Glutamatergic neuron (in vitro differentiated cells): ENCODE measurements around the gene ZBTB22. TPM values are rescaled to one million over a fixed set of nuclear protein-coding genes. Genes with fewer than 3 reads are reported as not detected.

Source experiments
- DNase-seq: peaks from one replicate; pipeline ENCODE4 v3.0.0; 2022
- H3K27ac Mint-ChIP-seq: one replicate; pipeline ENCODE4 v1.8.0; 2020; ENCODE audit warnings: mild to moderate bottlenecking, mixed read lengths, inconsistent platforms; ENCODE audit not compliant: unreplicated experiment
- H3K27me3 Mint-ChIP-seq: one replicate; pipeline ENCODE4 v1.8.0; 2020; ENCODE audit warnings: mild to moderate bottlenecking, moderate library complexity, mixed read lengths, inconsistent platforms; ENCODE audit not compliant: unreplicated experiment
- H3K36me3 Mint-ChIP-seq: one replicate; pipeline ENCODE4 v1.8.0; 2020; ENCODE audit warnings: mild to moderate bottlenecking, mixed read lengths, inconsistent platforms; ENCODE audit not compliant: unreplicated experiment
- H3K4me1 Mint-ChIP-seq: one replicate; pipeline ENCODE4 v1.8.0; 2020; ENCODE audit warnings: mild to moderate bottlenecking, low read depth, mixed read lengths, inconsistent platforms; ENCODE audit not compliant: unreplicated experiment
- H3K4me3 Mint-ChIP-seq: one replicate; pipeline ENCODE4 v1.8.0; 2020; ENCODE audit warnings: mild to moderate bottlenecking, mixed read lengths, inconsistent platforms; ENCODE audit not compliant: unreplicated experiment
- H3K9me3 Mint-ChIP-seq: one replicate; pipeline ENCODE4 v1.8.0; 2020; ENCODE audit warnings: mild to moderate bottlenecking, moderate library complexity, mixed read lengths, inconsistent platforms; ENCODE audit not compliant: unreplicated experiment
- CTCF ChIP-seq: fragments of 200-600 bp; sonication (generic); IDR thresholded peaks from one replicate; pipeline ENCODE4 v1.5.0; 2021; ENCODE audit not compliant: partially characterized antibody, unreplicated experiment
- total RNA-seq: library from RNA; stranded (reverse); fragmentation: NEBNext Ultra II Directional; extraction: Animal tissue kit (Norgen Biotek cat#: 25700); gene quantifications from one replicate; pipeline ENCODE4 v1.2.1, GENCODE V29; 2021; ENCODE audit not compliant: unreplicated experiment

The ZBTB22 gene
- total RNA-seq, 1 donor from 2014 or later: 21.7 TPM

- no peak overlapping the region for H3K4me3 Mint-ChIP-seq
- H3K27me3 Mint-ChIP-seq: no peaks in the 10 kb centered on the region
- peaks cover 3% of the 10 kb centered on the region for H3K9me3 Mint-ChIP-seq
- H3K4me1 Mint-ChIP-seq: no peaks in the 10 kb centered on the region
- H3K27ac Mint-ChIP-seq: no peak overlapping the region
- no peak for DNase-seq
- H3K36me3 Mint-ChIP-seq: no peaks in the 10 kb centered on the region
- TF ChIP-seq CTCF: no peak
These were observed 18.4 kb upstream of the ZBTB22 start for GRCh38 chr6:33335916-33336315.

- Mint-ChIP-seq H3K27me3 (no peaks in the 10 kb centered on the region), H3K27ac (no peak overlapping the region), H3K36me3 (no peaks in the 10 kb centered on the region), H3K4me1 (no peaks in the 10 kb centered on the region), H3K9me3 (peaks cover 3% of the 10 kb centered on the region), H3K4me3 (peak overlapping the region; percentile 38)
- TF ChIP-seq CTCF: no peak
- no peak for DNase-seq
These were observed 16.1 kb upstream of the ZBTB22 start for GRCh38 chr6:33333666-33334065.

GRCh38 chr6:33330736-33331135, 13.2 kb upstream of the ZBTB22 start:
- TF ChIP-seq CTCF: no peak
- H3K9me3 Mint-ChIP-seq: peaks cover 3% of the 10 kb centered on the region
- no peak for DNase-seq
- H3K36me3 Mint-ChIP-seq: no peaks in the 10 kb centered on the region
- H3K27me3 Mint-ChIP-seq: no peaks in the 10 kb centered on the region
- H3K4me3 Mint-ChIP-seq: no peak overlapping the region
- H3K4me1 Mint-ChIP-seq: no peaks in the 10 kb centered on the region
- no peak overlapping the region for H3K27ac Mint-ChIP-seq

GRCh38 chr6:33329058-33329457, 11.5 kb upstream of the ZBTB22 start:
- Mint-ChIP-seq H3K27me3 (peaks cover 2% of the 10 kb centered on the region), H3K4me1 (peaks cover 3% of the 10 kb centered on the region), H3K27ac (no peak overlapping the region), H3K4me3 (no peak overlapping the region), H3K36me3 (no peaks in the 10 kb centered on the region), H3K9me3 (peaks cover 3% of the 10 kb centered on the region)
- TF ChIP-seq CTCF: no peak
- DNase-seq: no peak

- Mint-ChIP-seq H3K36me3 (no peaks in the 10 kb centered on the region), H3K4me1 (peaks cover 17% of the 10 kb centered on the region), H3K9me3 (peaks cover 10% of the 10 kb centered on the region), H3K4me3 (peak overlapping the region; percentile 93), H3K27ac (peak overlapping the region; percentile 97), H3K27me3 (peaks cover 19% of the 10 kb centered on the region)
- no peak for DNase-seq
- no peak for TF ChIP-seq CTCF
These were observed 6.6 kb upstream of the ZBTB22 start for GRCh38 chr6:33324125-33324524.
